ENCODE results near the gene FBXL4.

DNA sequence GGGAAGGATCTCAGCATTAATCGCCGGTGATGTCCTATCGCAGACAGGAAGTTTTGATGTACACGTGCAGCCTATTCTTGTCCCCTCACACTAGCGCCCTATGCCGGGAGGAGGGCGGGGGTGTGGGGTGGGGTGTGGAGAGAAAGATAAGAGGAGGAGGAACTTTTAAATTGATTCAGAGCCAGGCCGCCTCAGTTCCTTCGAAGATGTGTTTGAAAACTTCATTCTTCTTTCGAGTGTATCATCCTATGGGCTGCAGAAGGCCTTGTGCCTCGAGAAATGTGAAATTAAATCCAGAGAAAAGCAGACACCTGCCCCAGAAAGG is 115.8 kb downstream of the FBXL4 start:
- TF ChIP-seq POLR2A (IDR thresholded peaks at IDR 0.05), result no peak
- TF ChIP-seq, protein P1, sequence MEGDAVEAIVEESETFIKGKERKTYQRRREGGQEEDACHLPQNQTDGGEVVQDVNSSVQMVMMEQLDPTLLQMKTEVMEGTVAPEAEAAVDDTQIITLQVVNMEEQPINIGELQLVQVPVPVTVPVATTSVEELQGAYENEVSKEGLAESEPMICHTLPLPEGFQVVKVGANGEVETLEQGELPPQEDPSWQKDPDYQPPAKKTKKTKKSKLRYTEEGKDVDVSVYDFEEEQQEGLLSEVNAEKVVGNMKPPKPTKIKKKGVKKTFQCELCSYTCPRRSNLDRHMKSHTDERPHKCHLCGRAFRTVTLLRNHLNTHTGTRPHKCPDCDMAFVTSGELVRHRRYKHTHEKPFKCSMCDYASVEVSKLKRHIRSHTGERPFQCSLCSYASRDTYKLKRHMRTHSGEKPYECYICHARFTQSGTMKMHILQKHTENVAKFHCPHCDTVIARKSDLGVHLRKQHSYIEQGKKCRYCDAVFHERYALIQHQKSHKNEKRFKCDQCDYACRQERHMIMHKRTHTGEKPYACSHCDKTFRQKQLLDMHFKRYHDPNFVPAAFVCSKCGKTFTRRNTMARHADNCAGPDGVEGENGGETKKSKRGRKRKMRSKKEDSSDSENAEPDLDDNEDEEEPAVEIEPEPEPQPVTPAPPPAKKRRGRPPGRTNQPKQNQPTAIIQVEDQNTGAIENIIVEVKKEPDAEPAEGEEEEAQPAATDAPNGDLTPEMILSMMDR (IDR thresholded peaks at IDR 0.05), result no peak

Data from testis (tissue), 2 donors.